ENCODE data around the gene DOCK8.

- TF ChIP-seq, protein P1, sequence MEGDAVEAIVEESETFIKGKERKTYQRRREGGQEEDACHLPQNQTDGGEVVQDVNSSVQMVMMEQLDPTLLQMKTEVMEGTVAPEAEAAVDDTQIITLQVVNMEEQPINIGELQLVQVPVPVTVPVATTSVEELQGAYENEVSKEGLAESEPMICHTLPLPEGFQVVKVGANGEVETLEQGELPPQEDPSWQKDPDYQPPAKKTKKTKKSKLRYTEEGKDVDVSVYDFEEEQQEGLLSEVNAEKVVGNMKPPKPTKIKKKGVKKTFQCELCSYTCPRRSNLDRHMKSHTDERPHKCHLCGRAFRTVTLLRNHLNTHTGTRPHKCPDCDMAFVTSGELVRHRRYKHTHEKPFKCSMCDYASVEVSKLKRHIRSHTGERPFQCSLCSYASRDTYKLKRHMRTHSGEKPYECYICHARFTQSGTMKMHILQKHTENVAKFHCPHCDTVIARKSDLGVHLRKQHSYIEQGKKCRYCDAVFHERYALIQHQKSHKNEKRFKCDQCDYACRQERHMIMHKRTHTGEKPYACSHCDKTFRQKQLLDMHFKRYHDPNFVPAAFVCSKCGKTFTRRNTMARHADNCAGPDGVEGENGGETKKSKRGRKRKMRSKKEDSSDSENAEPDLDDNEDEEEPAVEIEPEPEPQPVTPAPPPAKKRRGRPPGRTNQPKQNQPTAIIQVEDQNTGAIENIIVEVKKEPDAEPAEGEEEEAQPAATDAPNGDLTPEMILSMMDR (IDR thresholded peaks at IDR 0.05) = no peak
- no peak for TF ChIP-seq POLR2A (IDR thresholded peaks at IDR 0.05)
- no peak for TF ChIP-seq EP300 (IDR thresholded peaks at IDR 0.05)
These were observed 49.6 kb downstream of the DOCK8 start for GRCh38 chr9:264231-264630.
